ENCODE measurements around the gene SNAPC4.

GRCh38 chr9:136375096-136375495 lies 24.9 kb downstream of the SNAPC4 start:
- TF ChIP-seq CTCF (IDR thresholded peaks at IDR 0.05) (no peak), POLR2A (IDR thresholded peaks at IDR 0.05) (no peak)

Measured in testis (tissue), 2 donors.